Measurements from ENCODE around the gene FMNL2.

- TF ChIP-seq EZH2 (IDR thresholded peaks at IDR 0.05; ENCODE audit: insufficient read depth, poor library complexity, severe bottlenecking): no peak
- no peak for TF ChIP-seq EZH2phosphoT487 (IDR thresholded peaks at IDR 0.05; ENCODE audit: insufficient read depth, low read depth)
These were observed 213.3 kb downstream of the FMNL2 start for GRCh38 chr2:152548111-152548875.
